ENCODE results near the gene NR2E3.
"Not testable (repeated sequence)": the region's sequence is repeated elsewhere in the genome, so short reads cannot be mapped to it uniquely, and the experiment has no call there.

NR2E3 gene

GRCh38 chr15:71826196-71826595 is 15.8 kb downstream of the NR2E3 start:
- WGBS (ENCODE audit: insufficient coverage) = 96% methylated on average over 3 of the region's 5 CpGs
- H3K36me3 ChIP-seq (ENCODE audit: control insufficient read depth in 4 of 4, insufficient read depth in 4 of 4, low read length in 3 of 4) = peaks cover 14 to 63% (median 23%) of the 10 kb centered on the region in 4 experiments
- no peaks in the 10 kb centered on the region for H3K4me1 ChIP-seq (ENCODE audit: control extremely low read depth in 1 of 4, control insufficient read depth in 4 of 4, insufficient read depth in 4 of 4, low read length in 3 of 4)
- ChIA-PET CTCF (no interaction called here), POLR2A (interaction anchor here (0.7 kb wide), 1 partner anchor 140 kb away, joined by 4 read pairs; no protein-coding TSS in a partner anchor)
- H3K4me3 ChIP-seq (ENCODE audit: control insufficient read depth in 1 of 7, extremely low read depth in 1 of 7, insufficient read depth in 4 of 7, low read depth in 2 of 7, low read length in 6 of 7) = no peak overlapping the region
- no peak for DNase-seq
- no peak overlapping the region for H3K27ac ChIP-seq (ENCODE audit: insufficient read depth in 1 of 2, low read depth in 1 of 2, low read length in 2 of 2, poor library complexity in 1 of 2, severe bottlenecking in 2 of 2)
- H3K9me3 ChIP-seq (ENCODE audit: control extremely low read depth in 1 of 5, control insufficient read depth in 4 of 5, insufficient read depth in 2 of 5, low read depth in 1 of 5, low read length in 4 of 5) = peaks cover 0 to 25% (median 14%) of the 10 kb centered on the region in 5 experiments
- H3K27me3 ChIP-seq (replicated peaks in 2 of 5; ENCODE audit: control insufficient read depth in 4 of 5, insufficient read depth in 5 of 5, low read length in 4 of 5) = no peaks in the 10 kb centered on the region

DNA sequence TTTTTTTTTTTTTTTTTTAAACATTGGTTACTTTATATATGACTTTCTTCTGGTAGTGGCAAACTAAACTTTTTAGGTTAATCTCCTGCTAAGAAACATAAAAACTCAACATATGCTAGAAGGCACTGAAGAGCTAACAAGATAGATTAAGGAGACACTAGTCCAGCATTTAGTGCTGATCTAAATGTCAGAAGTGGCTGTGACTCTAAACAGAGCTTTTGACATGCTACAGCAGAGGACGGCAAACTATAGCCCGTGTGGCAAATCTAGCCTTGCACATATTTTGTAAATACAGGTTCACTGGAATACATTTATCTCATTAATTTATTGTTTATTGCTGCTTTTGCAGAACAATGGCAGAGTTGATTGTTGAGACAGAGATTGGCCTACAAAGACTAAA is 20.6 kb downstream of the NR2E3 start:
- no peaks in the 10 kb centered on the region for H3K9me3 ChIP-seq (ENCODE audit: control extremely low read depth in 1 of 5, control insufficient read depth in 4 of 5, insufficient read depth in 2 of 5, low read depth in 1 of 5, low read length in 4 of 5)
- H3K27ac ChIP-seq (ENCODE audit: insufficient read depth in 1 of 2, low read depth in 1 of 2, low read length in 2 of 2, poor library complexity in 1 of 2, severe bottlenecking in 2 of 2) = no peak overlapping the region
- no peak overlapping the region for H3K4me3 ChIP-seq (ENCODE audit: control insufficient read depth in 1 of 7, extremely low read depth in 1 of 7, insufficient read depth in 4 of 7, low read depth in 2 of 7, low read length in 6 of 7)
- CTCF ChIA-PET = no interaction called here
- no peak for DNase-seq
- POLR2A ChIA-PET = no interaction called here
- no peaks in the 10 kb centered on the region for H3K27me3 ChIP-seq (replicated peaks in 2 of 5; ENCODE audit: control insufficient read depth in 4 of 5, insufficient read depth in 5 of 5, low read length in 4 of 5)
- WGBS (ENCODE audit: insufficient coverage) = no CpG with 5 or more reads among the region's 2 CpGs
- H3K36me3 ChIP-seq (ENCODE audit: control insufficient read depth in 4 of 4, insufficient read depth in 4 of 4, low read length in 3 of 4) = peaks cover 10 to 38% (median 18%) of the 10 kb centered on the region in 4 experiments
- H3K4me1 ChIP-seq (ENCODE audit: control extremely low read depth in 1 of 4, control insufficient read depth in 4 of 4, insufficient read depth in 4 of 4, low read length in 3 of 4) = no peaks in the 10 kb centered on the region

- Histone ChIP-seq H3K36me3 (ENCODE audit: control insufficient read depth in 4 of 4, insufficient read depth in 4 of 4, low read length in 3 of 4) (peaks cover 0 to 5% (median 2%) of the 10 kb centered on the region in 4 experiments), H3K4me3 (ENCODE audit: control insufficient read depth in 1 of 7, extremely low read depth in 1 of 7, insufficient read depth in 4 of 7, low read depth in 2 of 7, low read length in 6 of 7) (no peak overlapping the region), H3K27ac (ENCODE audit: insufficient read depth in 1 of 2, low read depth in 1 of 2, low read length in 2 of 2, poor library complexity in 1 of 2, severe bottlenecking in 2 of 2) (no peak overlapping the region), H3K9me3 (ENCODE audit: control extremely low read depth in 1 of 5, control insufficient read depth in 4 of 5, insufficient read depth in 2 of 5, low read depth in 1 of 5, low read length in 4 of 5) (no peaks in the 10 kb centered on the region), H3K4me1 (ENCODE audit: control extremely low read depth in 1 of 4, control insufficient read depth in 4 of 4, insufficient read depth in 4 of 4, low read length in 3 of 4) (peaks cover 0 to 7% (median 2%) of the 10 kb centered on the region in 4 experiments), H3K27me3 (replicated peaks in 2 of 5; ENCODE audit: control insufficient read depth in 4 of 5, insufficient read depth in 5 of 5, low read length in 4 of 5) (no peaks in the 10 kb centered on the region)
- no peak for DNase-seq
- WGBS (ENCODE audit: insufficient coverage) = no CpG with 5 or more reads among the region's 3 CpGs
- POLR2A ChIA-PET = no interaction called here
- CTCF ChIA-PET = no interaction called here
These were observed 31.2 kb downstream of the NR2E3 start for GRCh38 chr15:71841563-71841962.

DNA sequence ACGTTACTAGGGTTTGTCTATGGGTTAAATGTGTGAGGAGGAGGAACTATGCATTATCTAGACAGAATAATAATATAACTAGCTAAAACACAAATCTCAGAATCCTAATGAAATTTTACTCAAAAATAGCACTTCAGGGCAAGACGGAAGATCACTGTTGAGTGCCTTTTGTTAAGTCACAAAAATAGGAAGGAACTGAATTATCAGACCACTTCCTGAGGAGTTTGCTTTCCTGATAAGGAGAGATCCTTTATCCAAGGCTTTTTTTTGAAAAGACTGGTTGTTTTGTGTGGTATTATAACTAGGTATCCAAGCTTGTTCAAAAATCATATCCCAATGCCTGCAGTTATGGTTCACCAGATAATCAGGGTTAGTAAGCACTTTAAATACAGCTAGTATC is 34.6 kb downstream of the NR2E3 start:
- CTCF ChIA-PET = no interaction called here
- Histone ChIP-seq H3K27me3 (replicated peaks in 2 of 5; ENCODE audit: control insufficient read depth in 4 of 5, insufficient read depth in 5 of 5, low read length in 4 of 5) (no peaks in the 10 kb centered on the region), H3K27ac (ENCODE audit: insufficient read depth in 1 of 2, low read depth in 1 of 2, low read length in 2 of 2, poor library complexity in 1 of 2, severe bottlenecking in 2 of 2) (no peak overlapping the region), H3K4me1 (ENCODE audit: control extremely low read depth in 1 of 4, control insufficient read depth in 4 of 4, insufficient read depth in 4 of 4, low read length in 3 of 4) (peaks cover 0 to 7% (median 2%) of the 10 kb centered on the region in 4 experiments), H3K9me3 (ENCODE audit: control extremely low read depth in 1 of 5, control insufficient read depth in 4 of 5, insufficient read depth in 2 of 5, low read depth in 1 of 5, low read length in 4 of 5) (no peaks in the 10 kb centered on the region), H3K36me3 (ENCODE audit: control insufficient read depth in 4 of 4, insufficient read depth in 4 of 4, low read length in 3 of 4) (peaks cover 5 to 13% (median 6%) of the 10 kb centered on the region in 4 experiments), H3K4me3 (ENCODE audit: control insufficient read depth in 1 of 7, extremely low read depth in 1 of 7, insufficient read depth in 4 of 7, low read depth in 2 of 7, low read length in 6 of 7) (no peak overlapping the region)
- POLR2A ChIA-PET = no interaction called here
- DNase-seq = no peak
- 57% methylated on average over 1 of the region's 2 CpGs for WGBS (ENCODE audit: insufficient coverage)

DNA sequence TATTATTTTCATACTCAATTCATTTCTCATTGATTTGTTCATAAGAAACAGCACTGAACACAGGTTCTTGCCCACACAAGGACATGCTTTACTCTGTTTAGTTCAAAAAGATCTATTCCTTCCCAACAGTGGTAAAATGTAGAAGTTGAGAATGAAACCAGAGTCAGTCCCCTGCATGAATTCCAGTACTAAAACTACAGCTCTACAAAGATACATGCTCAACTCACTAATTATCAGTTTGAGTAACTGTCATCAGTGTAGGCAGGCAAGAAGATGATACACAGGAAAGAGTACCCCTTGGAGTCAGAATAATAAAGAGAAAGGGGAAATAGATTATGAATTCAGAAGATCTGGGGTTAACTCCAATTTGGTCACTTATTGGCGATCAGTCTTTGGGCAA is 43.2 kb downstream of the NR2E3 start:
- no peak for DNase-seq
- ChIA-PET POLR2A (no interaction called here), CTCF (interaction anchor here (0.8 kb wide), 1 partner anchor 9 kb away, joined by 3 read pairs; no protein-coding TSS in a partner anchor)
- WGBS (ENCODE audit: insufficient coverage) = no CpG with 5 or more reads among the region's 1 CpG
- Histone ChIP-seq H3K27me3 (replicated peaks in 2 of 5; ENCODE audit: control insufficient read depth in 4 of 5, insufficient read depth in 5 of 5, low read length in 4 of 5) (no peaks in the 10 kb centered on the region), H3K4me1 (ENCODE audit: control extremely low read depth in 1 of 4, control insufficient read depth in 4 of 4, insufficient read depth in 4 of 4, low read length in 3 of 4) (no peaks in the 10 kb centered on the region), H3K4me3 (ENCODE audit: control insufficient read depth in 1 of 7, extremely low read depth in 1 of 7, insufficient read depth in 4 of 7, low read depth in 2 of 7, low read length in 6 of 7) (no peak overlapping the region), H3K27ac (ENCODE audit: insufficient read depth in 1 of 2, low read depth in 1 of 2, low read length in 2 of 2, poor library complexity in 1 of 2, severe bottlenecking in 2 of 2) (no peak overlapping the region), H3K36me3 (ENCODE audit: control insufficient read depth in 4 of 4, insufficient read depth in 4 of 4, low read length in 3 of 4) (peaks cover 9 to 32% (median 13%) of the 10 kb centered on the region in 4 experiments), H3K9me3 (ENCODE audit: control extremely low read depth in 1 of 5, control insufficient read depth in 4 of 5, insufficient read depth in 2 of 5, low read depth in 1 of 5, low read length in 4 of 5) (no peaks in the 10 kb centered on the region)

- CTCF ChIA-PET; POLR2A ChIA-PET; H3K27ac ChIP-seq (ENCODE audit: insufficient read depth in 1 of 2, low read depth in 1 of 2, low read length in 2 of 2, poor library complexity in 1 of 2, severe bottlenecking in 2 of 2); H3K27me3 ChIP-seq (replicated peaks in 2 of 5; ENCODE audit: control insufficient read depth in 4 of 5, insufficient read depth in 5 of 5, low read length in 4 of 5); H3K4me3 ChIP-seq (ENCODE audit: control insufficient read depth in 1 of 7, extremely low read depth in 1 of 7, insufficient read depth in 4 of 7, low read depth in 2 of 7, low read length in 6 of 7); H3K9me3 ChIP-seq (ENCODE audit: control extremely low read depth in 1 of 5, control insufficient read depth in 4 of 5, insufficient read depth in 2 of 5, low read depth in 1 of 5, low read length in 4 of 5); DNase-seq: not testable (repeated sequence)
- Histone ChIP-seq H3K4me1 (ENCODE audit: control extremely low read depth in 1 of 4, control insufficient read depth in 4 of 4, insufficient read depth in 4 of 4, low read length in 3 of 4) (peaks cover 0 to 10% (median 6%) of the 10 kb centered on the region in 4 experiments), H3K36me3 (ENCODE audit: control insufficient read depth in 4 of 4, insufficient read depth in 4 of 4, low read length in 3 of 4) (peaks cover 0 to 11% (median 3%) of the 10 kb centered on the region in 4 experiments)
- whole genome bisulfite sequencing (ENCODE audit: insufficient coverage) = 100% methylated on average over 3 of the region's 4 CpGs
These were observed 47.9 kb downstream of the NR2E3 start for GRCh38 chr15:71858232-71858631.

All from common myeloid progenitor, CD34-positive (primary cell).